Measurements from ENCODE around the gene ZNF844.

GRCh38 chr19:12112701-12113100 lies 48.2 kb downstream of the ZNF844 start:
- no peak for TF ChIP-seq POLR2A (IDR thresholded peaks at IDR 0.05; ENCODE audit: low read depth, low read length)
- TF ChIP-seq TAF1 (IDR thresholded peaks at IDR 0.05; ENCODE audit: borderline replicate concordance, low read depth, low read length) = no peak

Measured in GM12892 (cell line).